ENCODE measurements around the gene ABI1. TPM values are rescaled to one million over a fixed set of nuclear protein-coding genes. Genes with fewer than 3 reads are reported as not detected.
A peak's percentile ranks its signal among the peaks of the same experiment; 100 is the strongest.

The ABI1 gene
- total RNA-seq, 1 experiment from 2014 or later = 33.9 TPM

DNA sequence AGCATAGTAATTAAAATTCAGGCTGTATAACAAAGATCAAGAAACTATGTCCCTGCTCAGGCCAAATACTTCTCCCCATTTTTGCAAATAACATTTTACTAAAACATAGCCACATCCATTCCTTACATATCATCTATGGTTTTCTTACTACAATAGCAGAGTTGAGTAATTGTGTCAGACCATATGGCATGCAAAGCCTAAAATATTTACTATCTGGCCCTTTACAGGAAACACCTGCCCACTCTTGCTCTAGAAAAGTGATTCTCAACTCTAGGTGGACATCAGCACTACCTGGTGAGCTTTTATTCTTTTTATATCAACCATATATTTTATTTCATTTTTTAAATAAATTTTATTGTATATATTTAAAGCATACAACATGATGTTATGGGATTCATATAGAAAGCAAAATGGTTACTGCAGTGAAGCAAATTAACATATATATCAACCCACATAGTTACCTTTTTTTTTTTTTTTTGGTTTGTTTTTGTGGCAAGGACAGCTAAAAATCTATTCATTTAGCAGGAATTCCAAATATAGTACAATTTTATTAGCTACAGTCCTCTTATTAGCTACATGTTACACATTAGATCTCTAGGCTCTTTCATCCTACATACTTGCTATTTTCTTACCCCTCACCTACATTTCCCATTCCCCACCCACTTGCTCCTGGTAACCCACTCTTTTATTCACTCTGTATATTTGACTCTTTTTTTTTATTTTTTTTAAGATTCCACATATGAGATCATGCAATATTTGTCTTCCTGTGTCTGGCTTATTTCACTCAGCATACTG lies 19.6 kb downstream of the ABI1 start:
- Mint-ChIP-seq H3K4me3 (no peak overlapping the region), H3K4me1 (peaks cover 29% of the 10 kb centered on the region), H3K9me3 (peaks cover 6% of the 10 kb centered on the region), H3K36me3 (peaks cover 9% of the 10 kb centered on the region), H3K27ac (no peak overlapping the region), H3K27me3 (ENCODE audit: low read depth) (no peaks in the 10 kb centered on the region)
- ATAC-seq (no peak), DNase-seq (ENCODE audit: low spot score) (no peak)
- TF ChIP-seq RORB (CRISPR knock-in tag; IDR thresholded peaks at IDR 0.05) (no peak), ERG (CRISPR knock-in tag; IDR thresholded peaks at IDR 0.05) (no peak), TCF7 (CRISPR knock-in tag; IDR thresholded peaks at IDR 0.05; ENCODE audit: low read depth) (no peak), ARID4B (CRISPR knock-in tag; IDR thresholded peaks at IDR 0.05; ENCODE audit: borderline replicate concordance) (no peak), HMGA2 (CRISPR knock-in tag; IDR thresholded peaks at IDR 0.05) (no peak), CREB1 (CRISPR knock-in tag; IDR thresholded peaks at IDR 0.05) (no peak), TEAD4 (CRISPR knock-in tag; IDR thresholded peaks at IDR 0.05) (no peak), ZNF317 (CRISPR knock-in tag; IDR thresholded peaks at IDR 0.05; ENCODE audit: borderline replicate concordance, low read depth) (no peak), ZNF671 (CRISPR knock-in tag; IDR thresholded peaks at IDR 0.05) (no peak), ESRRA (CRISPR knock-in tag; IDR thresholded peaks at IDR 0.05; ENCODE audit: borderline replicate concordance) (no peak), FOXK1 (CRISPR knock-in tag; IDR thresholded peaks at IDR 0.05) (no peak)
- TF ChIP-seq, protein P1, sequence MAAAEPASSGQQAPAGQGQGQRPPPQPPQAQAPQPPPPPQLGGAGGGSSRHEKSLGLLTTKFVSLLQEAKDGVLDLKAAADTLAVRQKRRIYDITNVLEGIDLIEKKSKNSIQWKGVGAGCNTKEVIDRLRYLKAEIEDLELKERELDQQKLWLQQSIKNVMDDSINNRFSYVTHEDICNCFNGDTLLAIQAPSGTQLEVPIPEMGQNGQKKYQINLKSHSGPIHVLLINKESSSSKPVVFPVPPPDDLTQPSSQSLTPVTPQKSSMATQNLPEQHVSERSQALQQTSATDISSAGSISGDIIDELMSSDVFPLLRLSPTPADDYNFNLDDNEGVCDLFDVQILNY (CRISPR knock-in tag; IDR thresholded peaks at IDR 0.05) = no peak
- ChIA-PET CTCF (no interaction called here), POLR2A (no interaction called here)

DNA sequence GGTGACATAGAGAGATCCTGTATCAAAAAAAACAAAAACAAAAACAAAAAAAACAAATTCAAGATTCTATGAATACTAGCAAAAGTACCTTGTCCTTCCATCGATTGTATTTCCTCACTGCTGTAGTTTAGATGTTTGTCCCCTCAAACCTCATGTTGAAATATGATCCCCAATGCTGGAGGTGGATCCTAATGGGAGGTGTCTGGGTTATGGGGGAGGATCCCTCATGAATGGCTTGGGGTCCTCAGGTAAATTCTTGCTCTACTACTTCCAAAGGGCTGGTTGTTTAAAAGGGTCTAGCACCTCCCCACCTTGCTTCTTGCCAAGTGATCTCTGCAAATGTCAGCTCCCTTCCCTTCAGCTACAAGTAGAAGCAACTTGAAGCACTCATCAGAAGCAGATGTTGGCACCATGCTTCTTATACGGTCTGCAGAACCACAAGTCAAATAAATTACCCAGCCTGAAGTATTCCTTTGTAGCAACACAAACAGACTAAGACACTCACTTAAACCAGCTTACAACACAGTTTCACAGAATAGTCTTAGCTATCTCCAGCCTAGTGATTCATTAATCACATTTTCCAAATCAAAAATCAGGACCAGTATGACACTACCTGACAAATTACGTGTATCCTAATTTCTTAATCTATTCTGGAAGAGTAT lies 20.7 kb downstream of the ABI1 start:
- Mint-ChIP-seq H3K27me3 (ENCODE audit: low read depth) (no peaks in the 10 kb centered on the region), H3K4me3 (no peak overlapping the region), H3K9me3 (peaks cover 6% of the 10 kb centered on the region), H3K36me3 (peaks cover 10% of the 10 kb centered on the region), H3K4me1 (peaks cover 29% of the 10 kb centered on the region), H3K27ac (no peak overlapping the region)
- peak; percentile 72 for ATAC-seq
- POLR2A ChIA-PET = no interaction called here
- no peak for DNase-seq (ENCODE audit: low spot score)
- CTCF ChIA-PET = no interaction called here
- TF ChIP-seq NR1H2 (CRISPR knock-in tag; IDR thresholded peaks at IDR 0.05) (no peak), TP53 (CRISPR knock-in tag; IDR thresholded peaks at IDR 0.05) (no peak), NFYB (CRISPR knock-in tag; conservative IDR thresholded peaks at IDR 0.05; ENCODE audit: low read depth) (no peak), ELF4 (CRISPR knock-in tag; IDR thresholded peaks at IDR 0.05; ENCODE audit: low read depth) (no peak), OVOL2 (CRISPR knock-in tag; IDR thresholded peaks at IDR 0.05; ENCODE audit: borderline replicate concordance) (no peak), RORB (CRISPR knock-in tag; IDR thresholded peaks at IDR 0.05) (no peak), MXD4 (CRISPR knock-in tag; IDR thresholded peaks at IDR 0.05; ENCODE audit: borderline replicate concordance) (no peak), JUN (CRISPR knock-in tag; IDR thresholded peaks at IDR 0.05) (no peak), ESRRA (CRISPR knock-in tag; IDR thresholded peaks at IDR 0.05; ENCODE audit: borderline replicate concordance) (no peak)
- TF ChIP-seq, protein P2, sequence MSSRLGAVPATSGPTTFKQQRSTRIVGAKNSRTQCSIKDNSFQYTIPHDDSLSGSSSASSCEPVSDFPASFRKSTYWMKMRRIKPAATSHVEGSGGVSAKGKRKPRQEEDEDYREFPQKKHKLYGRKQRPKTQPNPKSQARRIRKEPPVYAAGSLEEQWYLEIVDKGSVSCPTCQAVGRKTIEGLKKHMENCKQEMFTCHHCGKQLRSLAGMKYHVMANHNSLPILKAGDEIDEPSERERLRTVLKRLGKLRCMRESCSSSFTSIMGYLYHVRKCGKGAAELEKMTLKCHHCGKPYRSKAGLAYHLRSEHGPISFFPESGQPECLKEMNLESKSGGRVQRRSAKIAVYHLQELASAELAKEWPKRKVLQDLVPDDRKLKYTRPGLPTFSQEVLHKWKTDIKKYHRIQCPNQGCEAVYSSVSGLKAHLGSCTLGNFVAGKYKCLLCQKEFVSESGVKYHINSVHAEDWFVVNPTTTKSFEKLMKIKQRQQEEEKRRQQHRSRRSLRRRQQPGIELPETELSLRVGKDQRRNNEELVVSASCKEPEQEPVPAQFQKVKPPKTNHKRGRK (CRISPR knock-in tag; IDR thresholded peaks at IDR 0.05; ENCODE audit: borderline replicate concordance) = no peak
- TF ChIP-seq, protein P3, sequence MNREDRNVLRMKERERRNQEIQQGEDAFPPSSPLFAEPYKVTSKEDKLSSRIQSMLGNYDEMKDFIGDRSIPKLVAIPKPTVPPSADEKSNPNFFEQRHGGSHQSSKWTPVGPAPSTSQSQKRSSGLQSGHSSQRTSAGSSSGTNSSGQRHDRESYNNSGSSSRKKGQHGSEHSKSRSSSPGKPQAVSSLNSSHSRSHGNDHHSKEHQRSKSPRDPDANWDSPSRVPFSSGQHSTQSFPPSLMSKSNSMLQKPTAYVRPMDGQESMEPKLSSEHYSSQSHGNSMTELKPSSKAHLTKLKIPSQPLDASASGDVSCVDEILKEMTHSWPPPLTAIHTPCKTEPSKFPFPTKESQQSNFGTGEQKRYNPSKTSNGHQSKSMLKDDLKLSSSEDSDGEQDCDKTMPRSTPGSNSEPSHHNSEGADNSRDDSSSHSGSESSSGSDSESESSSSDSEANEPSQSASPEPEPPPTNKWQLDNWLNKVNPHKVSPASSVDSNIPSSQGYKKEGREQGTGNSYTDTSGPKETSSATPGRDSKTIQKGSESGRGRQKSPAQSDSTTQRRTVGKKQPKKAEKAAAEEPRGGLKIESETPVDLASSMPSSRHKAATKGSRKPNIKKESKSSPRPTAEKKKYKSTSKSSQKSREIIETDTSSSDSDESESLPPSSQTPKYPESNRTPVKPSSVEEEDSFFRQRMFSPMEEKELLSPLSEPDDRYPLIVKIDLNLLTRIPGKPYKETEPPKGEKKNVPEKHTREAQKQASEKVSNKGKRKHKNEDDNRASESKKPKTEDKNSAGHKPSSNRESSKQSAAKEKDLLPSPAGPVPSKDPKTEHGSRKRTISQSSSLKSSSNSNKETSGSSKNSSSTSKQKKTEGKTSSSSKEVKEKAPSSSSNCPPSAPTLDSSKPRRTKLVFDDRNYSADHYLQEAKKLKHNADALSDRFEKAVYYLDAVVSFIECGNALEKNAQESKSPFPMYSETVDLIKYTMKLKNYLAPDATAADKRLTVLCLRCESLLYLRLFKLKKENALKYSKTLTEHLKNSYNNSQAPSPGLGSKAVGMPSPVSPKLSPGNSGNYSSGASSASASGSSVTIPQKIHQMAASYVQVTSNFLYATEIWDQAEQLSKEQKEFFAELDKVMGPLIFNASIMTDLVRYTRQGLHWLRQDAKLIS (CRISPR knock-in tag; IDR thresholded peaks at IDR 0.05; ENCODE audit: borderline replicate concordance) = no peak
